ENCODE results near the gene MYO18A.

GRCh38 chr17:29146369-29146972 is 33.7 kb downstream of the MYO18A start:
- no peak for TF ChIP-seq YY1 (IDR thresholded peaks at IDR 0.05; ENCODE audit: insufficient read depth, insufficient read length)
- no peak for TF ChIP-seq SUZ12 (IDR thresholded peaks at IDR 0.05; ENCODE audit: extremely low read depth, insufficient read depth, insufficient read length)
- TF ChIP-seq ZNF274 (IDR thresholded peaks at IDR 0.05; ENCODE audit: low read depth, low read length): no peak
